GM18907 (cell line): ENCODE results near the gene OTUB1.

Experiments used
- ATAC-seq: cut with Tn5 transposase; IDR thresholded peaks from one replicate; pipeline ENCODE4 v1.9.1; 2021; ENCODE audit warnings: mild to moderate bottlenecking, moderate library complexity; ENCODE audit not compliant: unreplicated experiment

Gene OTUB1

DNA sequence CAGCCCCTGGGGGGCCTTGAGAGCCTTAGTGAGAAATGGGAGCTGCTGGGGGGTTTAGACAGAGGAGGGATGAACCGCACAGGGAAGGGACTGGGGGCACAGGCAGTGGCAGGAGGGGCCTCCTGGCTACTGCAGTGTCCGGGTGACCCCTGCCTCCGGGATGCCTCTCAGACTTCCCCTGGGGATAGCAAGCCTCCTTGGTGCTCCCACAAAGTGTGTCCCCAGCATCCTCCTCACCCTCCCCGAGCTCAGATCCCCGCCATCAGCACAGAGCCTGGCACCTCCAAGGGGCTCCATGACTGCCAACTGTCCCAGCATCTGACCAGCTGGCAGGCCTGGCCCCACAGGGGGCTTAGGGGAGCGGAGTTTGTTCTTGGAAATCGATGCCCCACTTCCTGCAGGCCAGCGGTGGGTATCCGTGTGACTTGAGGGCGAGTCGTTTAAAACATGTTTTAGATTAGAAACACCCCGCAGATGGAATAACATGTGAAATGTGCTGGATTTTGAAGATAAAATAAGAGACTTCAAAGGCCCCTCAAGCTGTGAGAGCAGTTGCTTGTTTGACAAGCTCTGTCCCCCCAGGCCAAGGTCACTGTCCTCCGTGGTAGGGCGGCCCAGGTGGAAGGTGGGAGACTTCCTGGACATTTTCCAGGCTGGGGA lies 36.0 kb downstream of the OTUB1 start:
- ATAC-seq: no peak

DNA sequence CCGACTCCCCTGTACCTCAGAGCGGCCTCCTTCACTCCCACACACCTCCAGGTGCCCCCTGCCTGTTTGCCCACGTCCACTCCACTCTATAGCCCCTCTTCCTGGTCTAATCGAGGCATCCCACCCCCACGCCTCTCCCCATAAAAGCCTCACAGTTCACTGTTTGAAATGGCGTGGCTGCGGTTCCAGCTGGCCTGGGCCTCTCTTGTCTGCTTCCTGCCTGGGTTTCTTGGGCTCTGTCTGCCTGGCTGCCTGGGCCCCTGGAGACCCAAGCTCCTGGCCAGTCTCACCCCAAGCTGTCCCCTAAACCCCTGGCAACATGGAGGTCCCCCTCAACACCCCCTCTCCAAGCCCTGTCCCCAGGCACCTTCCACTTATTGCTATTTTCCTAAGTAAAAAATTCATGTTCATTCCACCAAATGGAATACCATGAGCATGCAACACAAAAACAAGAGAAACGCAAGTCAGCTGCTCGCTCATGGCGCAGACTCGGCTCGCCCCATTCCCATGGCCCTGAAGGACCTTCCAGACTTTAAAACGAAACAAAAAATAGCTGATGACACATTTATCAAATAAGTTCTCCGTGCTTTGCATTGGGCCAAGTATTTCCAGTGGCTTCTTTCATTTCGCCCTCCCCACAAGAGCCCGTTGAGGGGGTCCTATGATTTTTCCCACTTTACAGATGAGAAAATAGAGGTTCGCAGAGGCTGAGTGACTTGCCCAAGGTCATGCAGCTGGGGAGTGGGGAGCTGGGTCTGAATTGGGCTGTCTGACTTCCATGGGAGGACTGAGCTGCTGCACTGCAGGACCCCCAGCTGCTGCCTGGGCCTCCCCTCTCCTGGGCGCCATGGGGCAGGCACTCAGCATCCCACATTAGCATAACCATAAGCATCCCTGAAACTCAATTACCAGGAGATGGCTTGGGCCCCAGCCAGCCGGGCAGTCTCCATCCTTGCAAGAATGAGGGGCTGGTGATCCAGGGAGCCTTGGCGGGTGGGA lies 37.8 kb downstream of the OTUB1 start:
- no peak for ATAC-seq

DNA sequence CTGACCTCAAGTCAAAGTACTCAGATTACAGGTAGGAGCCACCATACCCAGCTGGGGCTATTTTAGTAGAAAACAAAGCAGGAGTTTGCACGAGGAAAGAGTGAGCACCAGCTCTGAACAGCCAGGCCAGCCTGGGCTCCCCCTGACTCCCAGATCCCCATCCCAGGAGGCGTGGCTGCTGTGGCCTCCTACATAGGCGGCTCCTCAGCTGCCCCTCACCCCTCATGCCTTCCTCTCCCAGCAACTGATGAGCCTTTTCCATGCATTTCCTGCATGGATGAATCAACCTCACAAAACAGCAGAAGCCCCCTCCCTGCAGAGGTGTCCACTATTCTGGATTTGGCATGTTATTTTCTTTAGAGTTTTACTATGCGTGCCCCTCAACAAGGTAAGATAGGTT lies 39.0 kb downstream of the OTUB1 start:
- ATAC-seq: no peak

DNA sequence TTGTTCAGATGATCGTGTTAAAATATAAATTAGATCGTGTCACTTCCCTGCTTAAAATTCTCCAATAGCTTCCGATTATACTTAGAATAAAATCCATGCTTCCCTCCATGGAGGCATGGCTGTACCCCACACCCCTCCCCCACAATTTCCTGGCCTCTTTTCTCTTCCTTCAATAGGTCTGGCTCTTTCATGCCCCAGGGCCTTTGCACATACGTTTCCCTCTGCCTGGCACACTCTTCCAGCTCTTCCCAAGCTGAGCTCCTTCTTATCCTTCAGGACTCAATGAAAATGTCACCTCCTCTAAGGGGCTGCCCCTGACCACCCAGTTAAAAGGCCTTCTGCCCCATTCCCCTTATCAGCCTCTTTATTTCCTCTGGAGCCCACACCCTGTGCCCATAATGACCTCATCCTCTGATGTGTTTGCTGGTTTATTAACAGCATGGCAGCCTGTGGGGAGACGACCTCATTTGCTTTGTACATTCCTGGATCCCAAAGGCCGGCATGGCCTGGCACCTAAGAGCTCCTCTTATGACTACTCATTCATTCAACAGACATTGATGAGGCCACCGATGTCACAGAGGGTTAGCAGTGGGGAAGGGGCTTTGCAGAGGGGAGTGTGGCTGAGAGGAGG lies 40.5 kb downstream of the OTUB1 start:
- ATAC-seq: no peak

DNA sequence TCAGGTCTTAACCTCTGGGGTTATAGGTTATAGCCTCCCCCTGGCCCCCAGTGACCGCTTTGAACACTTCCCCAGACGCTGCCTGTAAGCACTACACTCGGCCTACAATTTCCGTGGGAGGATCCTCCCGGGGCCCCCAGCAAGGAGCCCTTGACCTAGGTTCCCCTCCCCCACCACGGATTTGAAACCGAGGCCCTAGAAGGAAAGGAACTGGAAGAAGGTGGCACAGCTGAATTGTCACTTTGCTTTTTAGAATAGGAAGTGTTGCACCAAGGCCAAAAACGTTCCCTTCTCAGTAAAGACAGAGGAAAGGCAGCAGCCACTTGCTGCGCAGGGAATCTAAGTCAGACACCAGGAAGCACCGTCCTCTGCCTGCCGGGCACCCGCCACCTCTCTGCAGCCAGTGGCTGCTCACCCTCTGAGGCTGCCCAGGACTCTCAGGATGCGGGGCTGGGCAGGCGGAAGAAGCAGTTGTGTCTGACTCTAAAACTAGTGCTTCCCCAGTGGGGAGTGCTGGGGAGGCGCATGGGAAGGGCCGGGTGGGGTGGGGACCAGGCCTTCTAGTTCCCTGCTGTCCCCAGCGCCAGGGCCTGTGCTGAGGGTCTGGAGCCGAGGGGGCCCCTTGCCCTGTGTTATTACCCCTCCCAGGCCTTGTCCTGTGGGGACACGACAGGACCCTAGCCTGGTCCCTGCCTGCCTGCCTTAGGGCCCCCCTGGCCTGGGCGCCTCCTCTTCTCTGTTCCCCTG lies 41.6 kb downstream of the OTUB1 start:
- ATAC-seq: no peak

DNA sequence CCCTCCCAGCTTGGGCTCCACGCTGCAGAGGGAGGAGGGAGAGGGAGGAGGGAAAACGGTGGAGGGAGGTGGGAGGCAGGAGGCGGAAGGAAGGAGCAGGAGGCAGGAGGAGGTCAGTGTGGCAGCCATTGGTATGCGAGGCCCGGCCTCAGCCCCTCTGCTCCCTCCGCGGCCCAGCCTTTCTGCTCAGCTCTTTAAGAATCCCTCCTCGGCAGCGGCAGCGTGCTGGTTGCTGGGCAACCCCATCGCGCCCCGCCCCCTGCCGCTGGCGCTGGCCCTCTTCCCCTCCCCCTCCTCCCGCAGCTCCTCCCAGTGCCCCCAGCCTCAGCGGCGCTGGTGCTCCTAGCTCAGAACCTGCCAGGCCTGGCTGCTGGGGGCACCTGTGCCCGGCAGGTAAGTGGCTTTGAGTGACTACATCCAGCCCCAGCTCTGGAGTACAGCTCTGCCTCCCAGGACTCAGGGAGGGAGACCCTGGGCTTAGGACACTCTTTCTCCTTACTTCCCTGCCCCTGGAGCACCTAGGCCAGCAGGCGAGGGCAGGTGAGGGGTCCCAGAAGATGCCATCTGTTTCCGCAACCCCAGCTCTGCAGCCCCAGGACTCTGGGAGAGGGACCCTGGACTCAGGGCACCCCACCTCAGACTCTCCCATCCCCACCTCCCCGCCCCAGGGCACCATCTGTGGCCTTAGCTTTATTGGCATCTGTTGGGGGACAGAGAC lies 42.3 kb downstream of the OTUB1 start:
- ATAC-seq: no peak

DNA sequence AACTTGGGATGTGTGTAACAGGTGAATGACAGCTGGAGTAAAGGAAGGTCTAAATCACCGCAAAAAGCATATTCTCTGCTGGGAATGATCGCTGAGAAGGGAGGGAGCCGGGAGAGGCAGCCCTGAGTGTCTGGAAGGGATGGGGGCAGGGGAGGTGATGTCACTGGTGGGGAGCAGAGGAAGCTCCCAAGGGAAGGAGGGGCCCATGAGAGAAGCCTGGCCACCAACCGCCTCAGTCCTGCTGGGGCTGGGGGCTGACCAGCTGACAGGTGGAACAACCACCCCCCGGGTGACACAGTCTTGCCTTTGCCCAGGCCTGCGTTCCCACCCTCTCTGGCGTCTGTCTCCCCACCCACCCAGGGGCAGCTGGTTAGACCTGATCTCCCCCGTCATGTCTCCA lies 43.5 kb downstream of the OTUB1 start:
- no peak for ATAC-seq

DNA sequence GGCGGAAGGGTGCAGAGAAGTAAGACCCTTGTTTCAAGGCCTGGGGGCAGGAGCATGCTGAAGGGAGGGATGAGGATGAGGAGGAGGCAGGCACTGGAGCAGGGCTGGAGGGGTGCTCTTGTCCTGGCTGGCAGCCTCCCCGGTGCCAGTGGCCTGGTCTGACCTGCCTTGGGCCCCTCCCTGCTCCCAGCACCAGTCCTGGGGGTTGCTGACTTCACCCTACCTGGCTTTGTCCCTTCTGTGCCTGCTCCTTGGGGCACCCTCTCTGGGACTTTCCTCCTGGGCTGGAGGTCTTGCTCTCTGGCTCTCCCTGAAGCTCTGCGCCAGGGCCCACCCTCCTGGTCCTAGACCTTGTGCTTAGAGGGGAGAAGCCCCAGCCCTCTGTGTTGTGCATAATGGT lies 44.8 kb downstream of the OTUB1 start:
- no peak for ATAC-seq

DNA sequence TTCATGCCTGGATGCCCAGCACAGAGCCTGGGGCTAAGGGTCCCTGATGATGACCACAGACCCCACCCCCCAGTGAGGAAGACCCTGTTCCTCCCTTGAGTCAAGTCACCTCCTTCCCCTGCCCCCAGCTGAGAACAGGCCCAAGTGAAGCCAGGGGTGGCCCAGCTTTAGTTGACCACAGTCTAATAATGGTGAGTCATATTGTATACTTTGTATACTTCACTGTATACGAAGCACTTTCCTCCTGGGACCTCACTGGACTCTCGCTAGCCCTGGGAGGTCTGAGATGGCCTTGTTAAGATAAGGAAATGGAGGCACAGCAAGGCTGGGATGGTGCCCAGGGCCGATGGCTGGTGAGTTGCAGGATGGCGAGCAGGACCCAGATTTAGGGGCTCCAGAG lies 45.8 kb downstream of the OTUB1 start:
- no peak for ATAC-seq

DNA sequence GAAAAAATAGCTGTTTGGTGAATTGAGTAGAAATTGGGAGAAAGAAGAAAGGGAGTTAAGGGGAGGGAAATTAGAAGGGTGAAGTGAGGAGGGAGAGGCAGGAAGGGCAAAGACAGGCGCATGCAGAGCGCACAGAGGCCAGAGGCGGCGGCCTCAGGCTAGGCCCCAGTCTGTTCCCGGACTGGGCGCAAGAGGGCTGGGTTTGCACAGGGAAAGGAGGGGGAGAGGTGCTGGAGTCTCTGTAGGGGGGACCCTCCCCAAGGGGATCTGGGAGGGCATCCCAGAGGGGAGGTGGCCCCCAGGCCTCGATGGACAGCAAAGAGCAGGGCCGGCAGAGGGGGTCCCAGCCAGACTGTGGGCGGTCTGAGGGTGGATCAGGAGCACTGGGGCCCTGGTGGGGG lies 48.2 kb downstream of the OTUB1 start:
- no peak for ATAC-seq

DNA sequence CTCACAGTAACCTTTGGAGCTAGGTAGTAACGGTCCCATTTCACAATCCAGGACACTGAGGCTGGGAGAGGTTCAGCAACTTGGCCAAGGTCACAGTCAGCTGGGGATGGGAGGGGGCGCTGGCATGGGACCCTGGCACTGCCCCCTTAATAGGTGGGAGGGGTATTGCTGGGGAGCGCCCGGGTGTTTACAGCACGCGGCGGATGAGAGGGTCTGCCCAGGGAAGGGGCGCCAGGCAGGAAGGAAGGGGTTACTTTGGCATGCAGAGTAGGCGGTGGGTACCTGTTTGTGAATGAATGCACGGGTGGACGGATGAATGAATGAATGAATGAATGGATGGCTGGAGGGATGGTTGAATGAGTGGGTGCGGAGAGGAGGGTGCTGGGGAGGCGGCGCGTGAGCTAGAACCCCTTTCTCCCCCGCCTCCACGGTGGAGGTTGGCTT lies 48.9 kb downstream of the OTUB1 start:
- no peak for ATAC-seq

DNA sequence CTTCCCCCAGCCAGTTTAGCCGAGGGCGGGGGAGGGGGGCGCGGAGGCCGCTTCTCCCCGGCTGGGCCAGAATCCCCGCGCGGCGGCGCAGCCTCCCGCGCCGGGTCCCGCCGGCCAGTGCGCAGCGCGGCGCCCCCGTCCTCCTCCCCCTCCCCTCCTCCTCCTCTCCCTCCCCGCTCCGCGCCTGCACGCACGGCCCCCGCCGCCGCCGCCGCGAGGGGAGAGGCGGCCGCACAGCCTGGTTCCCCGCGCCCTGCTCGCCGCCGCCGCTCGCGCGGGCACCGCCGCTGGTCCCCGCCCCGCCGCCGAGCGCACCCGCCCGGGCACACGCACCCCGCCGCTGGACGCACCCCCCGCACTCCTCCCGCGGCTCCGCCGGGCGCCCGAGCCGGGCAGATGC lies 49.3 kb downstream of the OTUB1 start, which contains the start of gene FLRT1:
Gene FLRT1, plus strand, starts transcription at position 356 of the 400 bp plus-strand sequence. CDS start 80,337 bp downstream, outside the sequence.
- no peak for ATAC-seq

DNA sequence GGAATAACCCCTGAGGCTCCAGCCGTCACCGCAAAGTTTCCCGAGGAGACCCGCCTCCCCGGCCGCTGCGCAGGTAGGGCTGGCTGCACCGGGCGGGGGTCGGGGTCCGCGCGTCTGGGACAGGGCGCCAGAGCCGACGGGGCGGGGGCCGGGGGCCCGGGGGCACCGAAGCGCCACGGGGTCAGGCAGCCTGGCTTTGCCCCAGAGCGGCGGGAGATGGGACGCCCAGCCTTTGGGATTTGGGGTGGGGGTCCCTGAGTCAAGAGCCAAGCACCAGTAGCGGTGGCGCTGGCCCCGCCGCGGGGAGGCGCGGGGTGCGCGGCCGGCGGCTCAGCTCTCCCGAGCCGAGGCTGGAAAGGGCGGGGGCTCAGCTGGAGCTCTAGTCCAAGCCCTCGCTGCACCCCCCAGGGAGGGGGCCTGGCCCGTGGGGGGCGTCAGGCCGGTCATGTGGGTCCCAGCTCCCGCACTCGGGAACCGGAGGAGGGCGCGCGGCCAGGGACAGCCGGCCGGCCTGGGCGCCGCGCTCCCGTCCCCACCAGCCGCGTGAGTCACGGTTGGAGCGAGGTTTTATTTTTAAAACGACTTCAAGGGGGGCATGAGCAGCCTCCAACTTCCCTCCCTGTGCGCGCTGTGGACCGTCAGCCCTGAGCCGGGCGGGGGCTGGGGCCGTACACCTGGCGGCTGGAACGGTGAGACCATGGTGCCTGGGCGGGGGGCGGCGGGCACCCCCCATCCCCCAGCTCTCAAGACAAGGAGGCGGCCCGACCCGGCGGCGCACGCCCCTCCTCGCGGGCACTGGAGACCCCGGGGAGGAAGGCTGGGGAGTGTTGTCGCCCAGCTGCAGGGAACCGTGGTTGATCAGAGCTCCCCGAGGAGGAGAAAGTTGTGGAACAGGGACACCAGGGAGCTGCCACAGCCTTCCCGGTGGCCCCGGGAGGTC lies 50.1 kb downstream of the OTUB1 start:
- ATAC-seq: no peak

DNA sequence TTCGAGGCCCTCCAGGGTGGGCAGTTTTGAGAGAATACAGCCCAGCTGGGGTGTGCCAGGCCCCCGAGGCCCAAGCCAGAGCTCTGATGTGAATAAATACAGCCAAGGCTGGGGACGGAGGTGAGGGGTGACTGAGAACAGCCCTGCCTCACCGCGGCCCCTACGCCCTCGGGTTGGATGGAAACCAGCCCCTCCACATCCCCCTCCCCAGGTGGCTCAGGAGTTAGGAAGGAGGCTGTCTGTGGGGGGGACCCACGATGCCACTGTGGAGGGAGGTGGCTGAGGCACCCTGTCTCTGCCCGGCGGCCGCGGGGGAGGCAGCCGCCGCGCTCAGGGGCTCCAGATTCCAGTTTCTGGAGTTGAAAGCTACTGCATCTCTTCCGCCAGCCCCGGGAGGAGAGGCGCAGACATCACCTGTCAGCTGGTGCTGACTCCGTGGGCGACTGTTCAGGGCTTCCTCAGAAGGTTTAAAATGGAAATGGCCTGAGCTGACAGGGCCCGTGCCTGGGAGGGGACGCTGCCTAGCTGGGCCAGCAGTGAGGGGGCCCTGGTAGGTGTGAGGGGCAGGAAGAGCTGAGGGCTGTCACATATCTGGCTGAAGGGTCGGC lies 50.9 kb downstream of the OTUB1 start:
- no peak for ATAC-seq

DNA sequence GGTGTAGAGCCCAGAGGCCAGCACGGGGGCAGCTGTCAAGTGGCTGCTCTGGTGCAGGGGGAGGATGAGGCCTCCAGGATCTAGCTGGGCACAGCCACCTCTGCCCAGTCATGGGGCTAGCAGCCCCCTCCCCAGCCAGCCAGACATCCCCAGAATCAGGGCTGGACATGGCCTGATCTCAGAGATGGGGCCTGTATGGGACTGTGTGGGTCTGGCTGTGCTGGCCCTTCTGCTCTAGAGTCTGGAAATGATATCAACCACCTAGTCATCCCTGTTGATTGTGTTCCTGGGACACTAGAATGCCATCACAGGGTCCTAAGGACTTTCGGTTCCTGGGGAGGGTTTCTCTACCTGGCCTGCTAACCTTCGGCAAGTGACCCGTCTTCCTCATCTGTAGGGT lies 52.3 kb downstream of the OTUB1 start:
- ATAC-seq: no peak

DNA sequence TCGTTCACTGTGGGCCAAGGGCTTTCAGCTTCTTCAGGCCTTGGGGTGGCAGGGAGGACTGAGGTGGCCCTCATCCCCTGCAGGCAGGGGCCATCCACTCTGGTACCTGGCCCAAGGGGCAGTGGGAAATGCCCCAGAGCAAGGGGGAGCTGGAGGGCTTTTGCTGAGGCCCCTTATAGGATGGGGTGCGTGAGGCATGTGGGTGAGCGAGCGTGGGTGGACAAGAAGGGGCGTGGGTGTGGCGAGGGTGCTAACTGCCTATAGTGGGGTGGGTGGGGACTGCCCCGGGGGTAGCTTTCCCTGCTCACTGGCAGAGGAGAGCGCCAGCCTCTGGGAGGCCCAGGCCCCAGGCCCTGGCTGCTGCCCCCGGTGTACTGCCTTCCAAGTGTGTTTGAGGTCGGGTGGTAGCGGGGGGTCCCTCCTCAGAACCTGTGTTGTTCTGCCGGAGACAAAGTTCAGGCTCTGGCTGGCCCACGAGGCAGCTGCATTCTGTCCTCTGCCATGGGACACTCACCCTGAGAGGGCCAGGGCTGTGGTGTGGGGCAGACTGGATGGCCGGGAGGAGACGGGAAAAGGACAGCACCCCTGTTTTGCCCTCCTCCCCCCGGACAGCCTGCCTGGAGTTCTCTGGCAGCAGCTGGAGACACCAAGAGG lies 52.9 kb downstream of the OTUB1 start:
- no peak for ATAC-seq

DNA sequence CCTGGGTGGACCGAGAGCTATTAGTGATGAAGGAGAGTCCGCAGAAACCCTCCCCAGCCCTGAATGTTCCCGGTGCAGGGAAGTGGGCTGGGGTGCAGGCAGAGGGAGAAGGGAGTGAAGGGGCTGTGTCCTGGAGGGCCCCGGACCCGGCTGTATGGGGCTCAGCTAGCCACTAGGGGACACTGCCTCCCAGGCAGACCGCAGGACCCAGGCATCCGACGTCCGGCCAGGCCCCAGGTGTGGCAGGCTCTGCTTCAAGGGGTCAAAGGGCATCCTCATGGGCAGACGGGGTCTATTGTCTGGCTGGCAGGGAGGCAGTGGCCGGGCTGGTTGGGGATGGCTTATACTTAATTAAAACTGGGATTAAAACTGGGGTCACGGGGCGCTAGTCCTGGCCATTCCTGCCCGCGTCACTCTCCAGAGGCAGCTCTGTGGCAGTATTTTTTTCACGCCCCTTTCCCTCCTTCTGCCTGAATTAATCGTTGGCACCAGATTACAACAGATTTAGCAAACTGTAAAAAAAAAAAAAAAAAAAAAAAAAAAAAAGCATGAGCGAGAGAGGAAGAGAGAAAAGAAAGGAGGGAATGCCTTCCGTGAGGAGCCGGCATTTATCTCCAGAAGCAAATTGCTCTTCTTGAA lies 54.6 kb downstream of the OTUB1 start:
- no peak for ATAC-seq

DNA sequence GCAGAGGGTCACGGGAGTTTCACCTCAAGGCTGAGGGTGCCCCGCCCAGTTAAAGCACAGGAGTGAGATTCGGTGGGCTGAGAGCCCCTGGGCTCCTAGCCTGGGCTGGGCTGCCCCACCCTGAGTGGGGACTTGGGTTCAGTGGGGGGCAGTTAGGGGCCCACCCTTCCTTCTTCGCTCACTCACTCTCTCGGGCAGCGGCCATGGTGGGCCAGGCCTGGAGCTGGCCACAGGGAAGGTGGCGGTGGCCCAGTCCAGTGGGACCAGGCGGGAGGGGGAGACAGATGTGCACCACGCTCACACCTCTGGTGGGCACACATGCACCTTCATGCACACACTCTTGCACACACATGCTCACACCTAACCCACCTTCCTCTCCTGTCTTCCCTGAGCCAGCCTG lies 55.6 kb downstream of the OTUB1 start:
- no peak for ATAC-seq
